Mucosa of rectum (tissue), 2 donors: Measurements from ENCODE around the gene TNFRSF4.
A peak's percentile ranks its signal among the peaks of the same experiment; 100 is the strongest.

Source experiments
- H3K27ac ChIP-seq, 2 donors: one replicate each; pipeline ENCODE4 v1.7.0; 2013; ENCODE audit warnings: inconsistent platforms in 2 of 2, low read depth in 2 of 2, low read length in 2 of 2
- H3K27me3 ChIP-seq, 2 donors: one replicate each; pipeline ENCODE4 v1.7.0; 2013; ENCODE audit warnings: low read length in 2 of 2; ENCODE audit not compliant: control insufficient read depth in 2 of 2, insufficient read depth in 2 of 2
- H3K36me3 ChIP-seq, 2 donors: one replicate each; pipeline ENCODE4 v1.7.0; 2013; ENCODE audit warnings: low read length in 2 of 2; ENCODE audit not compliant: control insufficient read depth in 2 of 2, insufficient read depth in 2 of 2
- H3K4me1 ChIP-seq, 2 donors: one replicate each; pipeline ENCODE4 v1.7.0; 2013; ENCODE audit warnings: low read length in 2 of 2, mild to moderate bottlenecking in 1 of 2; ENCODE audit not compliant: control insufficient read depth in 2 of 2, insufficient read depth in 2 of 2
- H3K4me3 ChIP-seq, 2 donors: one replicate each; pipeline ENCODE4 v1.7.0; 2013; ENCODE audit warnings: low read length in 2 of 2
- H3K9ac ChIP-seq, 2 donors: one replicate each; pipeline ENCODE4 v1.7.0; 2013; ENCODE audit warnings: low read length in 2 of 2, low read depth in 1 of 2, mild to moderate bottlenecking in 1 of 2
- H3K9me3 ChIP-seq, 2 donors: one replicate each; pipeline ENCODE4 v1.7.0; 2013; ENCODE audit warnings: low read length in 2 of 2; ENCODE audit not compliant: control insufficient read depth in 2 of 2
- donor health status: healthy.
- donor health status: Normal muscosa, but diverticular disease.

TNFRSF4 gene

GRCh38 chr1:1161683-1162079 is 52.3 kb downstream of the TNFRSF4 start:
- no peaks in the 10 kb centered on the region for H3K9me3 ChIP-seq
- peaks cover 0 to 2% of the 10 kb centered on the region in 2 donors for H3K27me3 ChIP-seq
- H3K4me1 ChIP-seq, result peaks cover 39 to 47% of the 10 kb centered on the region in 2 donors
- H3K9ac ChIP-seq, result peak overlapping the region; percentile 70 to 99
- H3K36me3 ChIP-seq, result no peaks in the 10 kb centered on the region
- peak overlapping the region; percentile 31 to 90 for H3K4me3 ChIP-seq
- peak overlapping the region; percentile 99 for H3K27ac ChIP-seq
